Measurements from ENCODE around the gene SYTL5.

The SYTL5 gene

DNA sequence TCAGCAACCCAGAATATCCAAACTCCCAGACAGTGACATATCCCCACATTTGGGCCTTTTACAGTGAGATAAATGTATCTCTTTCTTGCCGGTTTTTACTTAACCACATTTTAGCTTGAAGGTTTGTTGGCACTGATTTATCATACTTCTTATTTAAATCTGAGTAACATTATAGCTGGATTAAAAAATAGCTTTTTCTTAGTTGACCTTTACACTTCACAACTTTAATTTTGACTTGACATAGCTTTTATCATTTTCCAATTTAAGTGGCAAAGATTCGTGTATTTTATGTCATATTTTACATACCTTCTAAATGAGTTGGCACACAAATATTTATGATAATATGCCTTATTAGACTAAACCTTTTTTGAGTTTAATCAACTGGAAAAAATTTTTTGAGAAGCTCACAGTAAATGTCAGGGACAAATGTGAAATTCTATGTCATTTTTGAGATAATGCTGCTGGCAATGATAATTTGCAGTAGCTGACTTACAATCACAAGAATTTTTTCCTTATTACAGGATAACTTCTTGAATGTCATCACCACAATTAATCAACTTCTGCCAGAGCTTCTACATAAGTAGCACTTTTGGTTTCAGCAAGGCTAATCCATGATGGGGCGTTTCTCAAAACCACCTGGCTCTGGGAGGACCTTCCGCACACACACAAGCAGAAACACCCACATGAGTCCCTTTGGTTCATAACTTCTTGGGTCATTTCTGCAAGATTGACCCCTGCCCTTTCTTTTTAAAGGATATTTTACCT, 80.3 kb downstream of the SYTL5 start:
- TF ChIP-seq, protein P1, sequence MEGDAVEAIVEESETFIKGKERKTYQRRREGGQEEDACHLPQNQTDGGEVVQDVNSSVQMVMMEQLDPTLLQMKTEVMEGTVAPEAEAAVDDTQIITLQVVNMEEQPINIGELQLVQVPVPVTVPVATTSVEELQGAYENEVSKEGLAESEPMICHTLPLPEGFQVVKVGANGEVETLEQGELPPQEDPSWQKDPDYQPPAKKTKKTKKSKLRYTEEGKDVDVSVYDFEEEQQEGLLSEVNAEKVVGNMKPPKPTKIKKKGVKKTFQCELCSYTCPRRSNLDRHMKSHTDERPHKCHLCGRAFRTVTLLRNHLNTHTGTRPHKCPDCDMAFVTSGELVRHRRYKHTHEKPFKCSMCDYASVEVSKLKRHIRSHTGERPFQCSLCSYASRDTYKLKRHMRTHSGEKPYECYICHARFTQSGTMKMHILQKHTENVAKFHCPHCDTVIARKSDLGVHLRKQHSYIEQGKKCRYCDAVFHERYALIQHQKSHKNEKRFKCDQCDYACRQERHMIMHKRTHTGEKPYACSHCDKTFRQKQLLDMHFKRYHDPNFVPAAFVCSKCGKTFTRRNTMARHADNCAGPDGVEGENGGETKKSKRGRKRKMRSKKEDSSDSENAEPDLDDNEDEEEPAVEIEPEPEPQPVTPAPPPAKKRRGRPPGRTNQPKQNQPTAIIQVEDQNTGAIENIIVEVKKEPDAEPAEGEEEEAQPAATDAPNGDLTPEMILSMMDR (IDR thresholded peaks at IDR 0.05; ENCODE audit: insufficient read depth, missing control alignments), result no peak
- FAIRE-seq, result peak; percentile 63
- DNase-seq (ENCODE audit: insufficient read length, low spot score), result no peak

DNA sequence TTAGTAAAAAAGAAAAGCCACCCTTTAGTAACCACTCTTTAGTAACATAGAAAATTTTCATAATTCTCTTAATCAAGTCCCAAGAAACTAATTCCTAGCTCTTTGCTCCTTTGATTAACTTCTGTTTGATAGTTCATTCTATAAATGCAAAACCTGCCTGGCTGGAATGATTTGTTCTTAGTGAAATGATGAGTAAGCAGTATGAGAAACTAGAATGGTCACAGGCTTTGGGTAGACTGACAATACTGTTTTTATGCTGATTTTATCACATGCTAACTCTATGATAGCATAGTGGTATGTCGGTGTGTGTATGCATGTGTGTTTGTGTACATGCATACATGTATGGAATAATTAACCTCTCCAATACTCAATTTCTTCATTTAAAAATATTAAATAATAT, 81.2 kb downstream of the SYTL5 start:
- no peak for FAIRE-seq
- no peak for DNase-seq (ENCODE audit: insufficient read length, low spot score)
- TF ChIP-seq, protein P1 (IDR thresholded peaks at IDR 0.05; ENCODE audit: insufficient read depth, missing control alignments), result no peak

GRCh38 chrX:38089173-38089982, 83.0 kb downstream of the SYTL5 start:
- FAIRE-seq (no peak), DNase-seq (ENCODE audit: insufficient read length, low spot score) (no peak)
- TF ChIP-seq, protein P1 (IDR thresholded peaks at IDR 0.05; ENCODE audit: insufficient read depth, missing control alignments), result no peak

GRCh38 chrX:38095971-38096529, 89.7 kb downstream of the SYTL5 start:
- DNase-seq (ENCODE audit: insufficient read length, low spot score) (no peak), FAIRE-seq (no peak)
- TF ChIP-seq, protein P1 (IDR thresholded peaks at IDR 0.05; ENCODE audit: insufficient read depth, missing control alignments), result no peak

DNA sequence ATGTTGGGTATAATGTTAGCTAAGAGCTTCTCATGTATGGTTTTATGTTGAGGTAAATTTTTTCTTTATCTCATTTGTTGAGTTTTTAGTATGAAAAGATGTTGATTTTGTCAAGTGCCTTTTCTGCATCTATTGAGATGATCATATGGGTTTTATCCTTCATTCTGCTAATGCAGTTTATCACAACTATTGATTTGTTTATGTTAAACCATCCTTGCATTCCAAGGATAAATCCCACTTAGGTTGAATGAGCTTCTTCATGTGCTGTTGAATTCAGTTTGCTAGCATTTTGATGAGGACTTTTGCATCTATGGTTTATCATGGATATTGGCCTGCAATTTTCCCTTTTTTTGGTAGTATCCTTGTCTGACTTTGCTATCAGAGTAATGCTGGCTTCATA, 93.3 kb downstream of the SYTL5 start:
- TF ChIP-seq, protein P1 (IDR thresholded peaks at IDR 0.05; ENCODE audit: insufficient read depth, missing control alignments), result no peak
- DNase-seq (ENCODE audit: insufficient read length, low spot score) (no peak), FAIRE-seq (no peak)

DNA sequence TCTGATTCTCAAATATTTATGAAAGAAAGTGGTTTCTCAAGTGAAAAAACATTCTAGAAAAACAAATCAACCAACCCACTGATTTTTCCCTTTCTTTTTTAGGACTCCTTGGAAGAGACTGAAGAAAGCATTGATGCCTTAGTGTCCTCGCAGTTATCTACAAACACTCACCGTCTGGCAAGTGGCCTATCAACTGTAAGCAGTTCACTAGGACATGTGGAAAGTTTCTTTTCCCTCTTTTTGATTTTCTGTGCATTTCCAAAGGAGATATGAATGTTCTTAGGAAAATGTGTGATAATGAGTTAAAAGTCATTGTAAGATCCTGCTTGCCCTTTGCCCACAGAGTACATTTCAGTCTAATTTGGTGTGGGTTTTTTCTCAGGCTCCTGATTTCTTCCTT, 95.9 kb downstream of the SYTL5 start:
- no peak for FAIRE-seq
- TF ChIP-seq, protein P1 (IDR thresholded peaks at IDR 0.05; ENCODE audit: insufficient read depth, missing control alignments), result no peak
- DNase-seq (ENCODE audit: insufficient read length, low spot score), result no peak
